MCF 10A (cell line): ENCODE data around the gene VIM. TPM values are rescaled to one million over a fixed set of nuclear protein-coding genes. Genes with fewer than 3 reads are reported as not detected.

Experiments used
- BruUV-seq: library from RNA; stranded (reverse); fragments of 400-500 nt; replicated peaks from 2 replicates; lab custom pipeline; 2021; lab: Mats Ljungman, UMichigan
- CTCF ChIA-PET: fragments of 300-600 bp; sonication (Branson Sonifier 250); formaldehyde crosslinking; extraction: SDS; loops from one replicate; lab custom pipeline; 2021; ENCODE audit warnings: antibody characterized with exemption, inconsistent platforms; lab: Yijun Ruan, JAX
- POLR2A ChIA-PET: fragments of 300-600, 350-650 bp; sonication (Branson Sonifier 250); formaldehyde crosslinking; extraction: SDS; loops from one replicate; lab custom pipeline; 2020; ENCODE audit warnings: antibody characterized with exemption, inconsistent platforms; lab: Yijun Ruan, JAX
- DNase-seq: peaks from one replicate; pipeline ENCODE4 v3.0.0-alpha.2; 2018; ENCODE audit not compliant: unreplicated experiment
- H3K27ac Mint-ChIP-seq: one replicate; pipeline ENCODE4 v1.8.0; 2022; ENCODE audit warnings: mild to moderate bottlenecking, low read depth, mixed read lengths; ENCODE audit not compliant: unreplicated experiment
- H3K27me3 Mint-ChIP-seq: one replicate; pipeline ENCODE4 v1.8.0; 2022; ENCODE audit warnings: mixed read lengths; ENCODE audit not compliant: insufficient read depth, unreplicated experiment
- H3K36me3 Mint-ChIP-seq: one replicate; pipeline ENCODE4 v1.8.0; 2022; ENCODE audit warnings: mild to moderate bottlenecking, moderate library complexity, mixed read lengths; ENCODE audit not compliant: insufficient read depth, unreplicated experiment
- H3K4me1 Mint-ChIP-seq: one replicate; pipeline ENCODE4 v1.8.0; 2022; ENCODE audit warnings: mixed read lengths; ENCODE audit not compliant: insufficient read depth, unreplicated experiment
- H3K4me3 Mint-ChIP-seq: one replicate; pipeline ENCODE4 v1.8.0; 2022; ENCODE audit warnings: mild to moderate bottlenecking, moderate library complexity, mixed read lengths; ENCODE audit not compliant: unreplicated experiment
- H3K9me3 Mint-ChIP-seq: one replicate; pipeline ENCODE4 v1.8.0; 2022; ENCODE audit warnings: mixed read lengths; ENCODE audit not compliant: unreplicated experiment
- intact Hi-C: fragments of 100-400 bp; cut with micrococcal nuclease; formaldehyde crosslinking; loops from 2 replicates; pipeline ENCODE4 v1.14.1; 2022
- total RNA-seq: library from RNA; stranded (reverse); gene quantifications from 2 replicates; pipeline ENCODE4 v1.2.3, GENCODE V29; 2022
- TF ChIP-seq, protein P1 (sequence below): fragments of 200-600 bp; IDR thresholded peaks from one replicate; pipeline ENCODE4 v1.8.0; 2022; ENCODE audit warnings: antibody characterized with exemption, mild to moderate bottlenecking; ENCODE audit not compliant: unreplicated experiment

Gene VIM
- total RNA-seq, 1 experiment from 2014 or later = 1,430 TPM

DNA sequence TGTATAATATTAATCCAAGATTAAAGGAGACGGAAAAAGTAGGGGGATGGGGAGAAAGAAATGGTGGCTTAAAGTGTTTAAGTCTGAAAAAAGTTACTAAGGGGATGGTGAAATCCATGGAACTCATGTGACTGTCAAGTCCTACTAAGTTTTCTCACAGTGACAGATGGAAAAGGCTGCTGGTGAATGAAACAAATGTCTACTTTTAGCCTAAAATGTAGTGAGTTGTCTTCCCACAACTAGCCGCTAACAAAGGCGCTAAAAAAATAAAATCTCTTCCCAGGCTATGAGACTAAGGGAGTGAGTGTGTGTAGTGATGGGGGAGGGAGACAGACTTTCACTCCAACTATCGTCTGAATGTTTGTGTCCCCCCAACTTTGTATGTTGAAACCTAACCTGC is 12.6 kb downstream of the VIM start:
- TF ChIP-seq, protein P1, sequence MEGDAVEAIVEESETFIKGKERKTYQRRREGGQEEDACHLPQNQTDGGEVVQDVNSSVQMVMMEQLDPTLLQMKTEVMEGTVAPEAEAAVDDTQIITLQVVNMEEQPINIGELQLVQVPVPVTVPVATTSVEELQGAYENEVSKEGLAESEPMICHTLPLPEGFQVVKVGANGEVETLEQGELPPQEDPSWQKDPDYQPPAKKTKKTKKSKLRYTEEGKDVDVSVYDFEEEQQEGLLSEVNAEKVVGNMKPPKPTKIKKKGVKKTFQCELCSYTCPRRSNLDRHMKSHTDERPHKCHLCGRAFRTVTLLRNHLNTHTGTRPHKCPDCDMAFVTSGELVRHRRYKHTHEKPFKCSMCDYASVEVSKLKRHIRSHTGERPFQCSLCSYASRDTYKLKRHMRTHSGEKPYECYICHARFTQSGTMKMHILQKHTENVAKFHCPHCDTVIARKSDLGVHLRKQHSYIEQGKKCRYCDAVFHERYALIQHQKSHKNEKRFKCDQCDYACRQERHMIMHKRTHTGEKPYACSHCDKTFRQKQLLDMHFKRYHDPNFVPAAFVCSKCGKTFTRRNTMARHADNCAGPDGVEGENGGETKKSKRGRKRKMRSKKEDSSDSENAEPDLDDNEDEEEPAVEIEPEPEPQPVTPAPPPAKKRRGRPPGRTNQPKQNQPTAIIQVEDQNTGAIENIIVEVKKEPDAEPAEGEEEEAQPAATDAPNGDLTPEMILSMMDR = no peak
- H3K27me3 Mint-ChIP-seq = no peaks in the 10 kb centered on the region
- H3K9me3 Mint-ChIP-seq = no peaks in the 10 kb centered on the region
- H3K4me1 Mint-ChIP-seq = peaks cover 12% of the 10 kb centered on the region
- H3K27ac Mint-ChIP-seq = no peak overlapping the region
- intact Hi-C loops = no loop called here
- no peak overlapping the region for H3K4me3 Mint-ChIP-seq
- H3K36me3 Mint-ChIP-seq = peaks cover 38% of the 10 kb centered on the region
- DNase-seq = no peak
- CTCF ChIA-PET = no interaction called here
- POLR2A ChIA-PET = no interaction called here
- no TSS peak for BruUV-seq

DNA sequence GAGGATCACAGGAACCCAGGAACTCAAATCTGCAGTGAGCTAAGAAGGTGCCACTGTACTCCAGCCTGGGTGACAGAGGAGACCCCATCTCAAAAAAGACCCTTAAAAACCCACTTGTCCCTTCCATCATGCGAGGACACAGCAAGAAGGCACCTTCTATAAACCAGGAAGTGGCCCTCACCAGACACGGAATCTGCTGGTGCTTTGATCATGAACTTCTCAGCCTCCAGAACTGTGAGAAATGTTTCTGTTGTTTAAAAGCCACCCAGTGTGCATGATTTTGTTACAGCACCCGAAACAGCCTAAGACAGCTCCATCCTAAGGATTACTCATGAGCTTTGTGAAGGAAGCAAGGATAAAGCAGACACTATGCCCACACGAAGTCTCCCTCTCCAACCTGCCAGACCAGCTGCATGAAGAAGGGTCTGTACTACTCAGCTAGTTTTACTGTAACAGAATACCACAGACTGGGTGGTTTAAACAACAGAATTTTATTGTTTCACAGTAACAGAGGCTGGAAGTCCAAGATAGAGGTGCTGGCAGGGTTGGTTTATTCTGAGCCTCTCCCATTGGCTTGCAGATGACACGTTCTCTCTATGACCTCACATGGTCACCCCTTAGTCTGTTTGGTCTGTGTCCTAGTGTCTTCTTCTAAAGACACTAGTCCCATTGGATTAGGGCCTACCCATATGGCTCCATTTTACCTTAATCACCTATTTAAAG is 13.7 kb downstream of the VIM start:
- intact Hi-C loops = no loop called here
- H3K9me3 Mint-ChIP-seq = peaks cover 6% of the 10 kb centered on the region
- CTCF ChIA-PET = interaction anchor here (0.5 to 1.8 kb wide), 4 partner anchors 12 to 704 kb away, joined by 3 to 7 read pairs (median 5); no protein-coding TSS in a partner anchor

DNA sequence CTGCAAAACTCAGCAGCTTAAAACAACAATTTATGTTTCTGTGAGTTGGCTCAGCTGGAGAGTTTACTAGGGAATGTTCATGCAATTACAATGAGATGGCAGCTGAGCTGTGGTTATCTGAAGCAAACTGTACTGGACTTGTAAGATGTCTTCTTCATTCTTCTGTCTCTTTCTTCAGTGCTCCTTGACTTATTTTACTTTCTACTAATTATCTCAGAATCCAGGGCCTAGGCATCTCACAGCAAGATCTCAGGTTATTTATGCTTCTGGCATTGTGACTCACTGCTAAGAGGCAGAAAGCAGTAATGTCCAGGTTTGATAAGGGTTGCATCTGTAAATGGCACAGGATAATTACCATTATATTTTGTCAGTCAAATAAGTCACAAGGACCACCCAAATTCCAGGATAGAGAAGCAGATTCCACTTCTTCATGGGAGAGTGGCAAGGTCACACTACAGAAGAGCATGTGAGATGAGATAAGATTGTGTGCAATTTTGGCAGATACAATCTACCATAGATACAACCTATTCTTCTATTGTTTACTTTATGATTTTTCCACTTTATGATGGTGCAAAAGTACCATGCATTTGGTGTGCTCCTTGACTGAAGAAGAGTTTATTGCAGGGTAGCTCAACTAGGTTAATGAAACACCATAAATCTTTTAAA is 16.8 kb downstream of the VIM start:
- H3K4me1 Mint-ChIP-seq = peaks cover 5% of the 10 kb centered on the region
- ChIA-PET POLR2A (interaction anchor here (1.8 kb wide), 1 partner anchor 16 kb away, joined by 7 read pairs; no protein-coding TSS in a partner anchor), CTCF (interaction anchor here (0.6 to 1.9 kb wide), 4 partner anchors 12 to 402 kb away, joined by 3 to 12 read pairs (median 4); no protein-coding TSS in a partner anchor)
- H3K27me3 Mint-ChIP-seq = no peaks in the 10 kb centered on the region
- BruUV-seq = no TSS peak
- H3K36me3 Mint-ChIP-seq = peaks cover 2% of the 10 kb centered on the region
- intact Hi-C loops = no loop called here
- no peak for DNase-seq
- H3K27ac Mint-ChIP-seq = no peak overlapping the region
- TF ChIP-seq, protein P1 = no peak
- peaks cover 6% of the 10 kb centered on the region for H3K9me3 Mint-ChIP-seq
- no peak overlapping the region for H3K4me3 Mint-ChIP-seq

More for the DNA sequence above, 13.7 kb downstream of the VIM start:
- H3K27me3 Mint-ChIP-seq = no peaks in the 10 kb centered on the region
- H3K27ac Mint-ChIP-seq = no peak overlapping the region
- POLR2A ChIA-PET = interaction anchor here (1.2 to 1.7 kb wide), 2 partner anchors 12 to 26 kb away, joined by 3 to 5 read pairs; no protein-coding TSS in a partner anchor
- peaks cover 26% of the 10 kb centered on the region for H3K36me3 Mint-ChIP-seq
- DNase-seq = no peak
- TF ChIP-seq, protein P1 = no peak
- BruUV-seq = no TSS peak
- no peak overlapping the region for H3K4me3 Mint-ChIP-seq
- H3K4me1 Mint-ChIP-seq = peaks cover 6% of the 10 kb centered on the region

DNA sequence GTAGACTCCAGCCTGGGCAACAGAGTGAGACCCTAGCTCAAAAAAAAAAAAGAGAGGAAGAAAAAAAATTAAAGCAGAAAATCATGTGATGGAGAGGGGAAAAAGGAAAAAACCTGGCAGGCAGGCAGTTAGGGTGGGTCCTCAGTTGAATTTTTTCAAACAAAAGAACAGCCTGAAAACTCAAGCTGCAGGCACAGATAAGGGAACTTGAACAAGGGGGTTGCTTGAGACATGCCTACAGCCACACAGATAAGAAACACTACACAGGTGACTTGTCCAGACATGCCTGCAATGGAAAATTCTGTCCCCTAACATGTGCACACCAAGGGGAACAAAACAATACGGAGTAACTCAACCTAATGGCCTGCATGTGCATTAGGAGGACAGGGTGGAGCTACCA is 19.2 kb downstream of the VIM start:
- POLR2A ChIA-PET = no interaction called here
- BruUV-seq = no TSS peak
- CTCF ChIA-PET = interaction anchor here (0.6 to 2.7 kb wide), 5 partner anchors 10 to 425 kb away, joined by 3 to 9 read pairs (median 3); no protein-coding TSS in a partner anchor
- no peaks in the 10 kb centered on the region for H3K27me3 Mint-ChIP-seq
- intact Hi-C loops = no loop called here
- no peaks in the 10 kb centered on the region for H3K36me3 Mint-ChIP-seq
- H3K9me3 Mint-ChIP-seq = peaks cover 6% of the 10 kb centered on the region
- no peak overlapping the region for H3K27ac Mint-ChIP-seq
- TF ChIP-seq, protein P1 = no peak
- H3K4me3 Mint-ChIP-seq = no peak overlapping the region
- peaks cover 5% of the 10 kb centered on the region for H3K4me1 Mint-ChIP-seq
- no peak for DNase-seq
